ENCODE results near the gene CBX7.

The CBX7 gene

GRCh38 chr22:39148026-39148726 lies 4.3 kb downstream of the CBX7 start:
- no peak for DNase-seq (ENCODE audit: low read depth in 2 of 2)

GRCh38 chr22:39147335-39148025 lies 5.0 kb downstream of the CBX7 start:
- DNase-seq (ENCODE audit: low read depth in 2 of 2) = no peak

- no peak for DNase-seq (ENCODE audit: low read depth in 2 of 2)
Observed at GRCh38 chr22:39146256-39147101, 6.0 kb downstream of the CBX7 start.

GRCh38 chr22:39144101-39144767 lies 8.2 kb downstream of the CBX7 start:
- DNase-seq (ENCODE audit: low read depth in 2 of 2) = no peak

GRCh38 chr22:39142088-39142680 lies 10.3 kb downstream of the CBX7 start:
- DNase-seq (ENCODE audit: low read depth in 2 of 2) = no peak

- DNase-seq (ENCODE audit: low read depth in 2 of 2) = no peak
Observed at GRCh38 chr22:39139933-39140332, 12.5 kb downstream of the CBX7 start.

GRCh38 chr22:39138357-39138997 lies 14.0 kb downstream of the CBX7 start:
- DNase-seq (ENCODE audit: low read depth in 2 of 2) = no peak

- DNase-seq (ENCODE audit: low read depth in 2 of 2) = no peak
Observed at GRCh38 chr22:39136317-39136716, 16.2 kb downstream of the CBX7 start.

- DNase-seq (ENCODE audit: low read depth in 2 of 2) = no peak
Observed at GRCh38 chr22:39135092-39135896, 17.2 kb downstream of the CBX7 start.

GRCh38 chr22:39134366-39135091 lies 18.0 kb downstream of the CBX7 start:
- no peak for DNase-seq (ENCODE audit: low read depth in 2 of 2)

GRCh38 chr22:39133871-39134270 lies 18.6 kb downstream of the CBX7 start:
- no peak for DNase-seq (ENCODE audit: low read depth in 2 of 2)

- DNase-seq (ENCODE audit: low read depth in 2 of 2) = no peak
Observed at GRCh38 chr22:39132871-39133524, 19.5 kb downstream of the CBX7 start.

- no peak for DNase-seq (ENCODE audit: low read depth in 2 of 2)
Observed at GRCh38 chr22:39132281-39132680, 20.2 kb downstream of the CBX7 start.

GRCh38 chr22:39130892-39131855 lies 21.3 kb downstream of the CBX7 start:
- no peak for DNase-seq (ENCODE audit: low read depth in 2 of 2)

- no peak for DNase-seq (ENCODE audit: low read depth in 2 of 2)
Observed at GRCh38 chr22:39130152-39130704, 22.3 kb downstream of the CBX7 start.

GRCh38 chr22:39129746-39130145 lies 22.7 kb downstream of the CBX7 start:
- DNase-seq (ENCODE audit: low read depth in 2 of 2) = no peak

- no peak for DNase-seq (ENCODE audit: low read depth in 2 of 2)
Observed at GRCh38 chr22:39129081-39129480, 23.4 kb downstream of the CBX7 start.

GRCh38 chr22:39128508-39128907 lies 24.0 kb downstream of the CBX7 start:
- DNase-seq (ENCODE audit: low read depth in 2 of 2) = no peak

All from stimulated activated CD4-positive, alpha-beta T cell treated with anti-CD3 and anti-CD28 coated beads, Interleukin-1b, Interleukin-23, amount 100 ng/mL, for 1 hour (primary cell).